ENCODE measurements around the gene UBR7.

UBR7 gene

DNA sequence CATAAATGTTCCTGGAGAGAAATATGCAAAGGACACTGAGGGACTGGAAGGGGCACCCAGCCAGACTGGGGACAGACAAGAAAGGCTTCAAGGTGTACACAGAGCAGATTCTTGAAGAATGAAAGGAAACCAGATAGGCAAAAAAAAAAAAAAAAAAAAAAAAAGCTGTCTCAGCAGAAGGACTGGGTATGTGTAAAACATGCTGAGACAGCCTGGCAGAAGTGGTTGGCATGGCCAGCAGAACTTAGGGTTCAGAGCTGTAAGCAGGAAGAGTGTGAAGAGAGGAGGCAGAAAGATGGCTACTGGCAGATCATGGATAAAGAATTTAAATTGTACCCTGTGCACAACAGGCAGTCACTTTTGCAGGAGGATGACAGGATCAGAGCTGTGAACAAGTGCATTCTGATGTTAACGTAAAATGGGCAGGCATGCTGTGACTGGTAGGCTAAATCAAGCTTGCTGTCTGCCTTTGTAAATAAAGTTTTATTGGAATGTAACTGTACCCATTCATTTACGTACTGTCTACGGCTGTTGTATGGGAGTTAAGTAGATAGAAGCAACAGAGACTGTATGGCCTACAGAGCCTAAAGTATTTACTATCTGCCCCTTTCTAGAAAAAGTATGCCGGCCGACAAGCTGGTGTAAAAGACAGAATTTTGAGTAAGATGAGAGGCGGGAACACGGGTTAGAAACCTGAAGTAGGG lies 42.2 kb downstream of the UBR7 start:
- DNase-seq (ENCODE audit: low read depth in 2 of 2), result no peak

DNA sequence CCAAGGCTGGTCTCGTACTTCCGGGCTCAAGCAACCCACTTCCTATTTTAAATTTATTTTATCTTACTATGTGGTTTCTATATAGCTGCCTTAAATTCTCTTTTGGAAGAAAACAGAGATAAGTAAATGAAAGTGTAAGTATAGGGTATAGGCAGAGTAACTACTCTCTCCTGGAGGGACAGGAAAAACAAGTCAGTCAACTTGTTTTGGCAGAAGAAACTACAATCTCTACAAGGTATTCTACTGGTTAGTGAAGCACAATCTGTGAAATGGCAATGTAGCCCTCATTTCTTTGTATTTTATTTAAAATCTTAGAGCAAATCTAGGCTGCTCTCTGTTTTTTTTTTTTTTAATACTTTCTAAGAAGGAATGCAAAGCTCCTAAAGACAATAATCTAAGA lies 55.4 kb downstream of the UBR7 start:
- no peak for DNase-seq (ENCODE audit: low read depth in 2 of 2)

DNA sequence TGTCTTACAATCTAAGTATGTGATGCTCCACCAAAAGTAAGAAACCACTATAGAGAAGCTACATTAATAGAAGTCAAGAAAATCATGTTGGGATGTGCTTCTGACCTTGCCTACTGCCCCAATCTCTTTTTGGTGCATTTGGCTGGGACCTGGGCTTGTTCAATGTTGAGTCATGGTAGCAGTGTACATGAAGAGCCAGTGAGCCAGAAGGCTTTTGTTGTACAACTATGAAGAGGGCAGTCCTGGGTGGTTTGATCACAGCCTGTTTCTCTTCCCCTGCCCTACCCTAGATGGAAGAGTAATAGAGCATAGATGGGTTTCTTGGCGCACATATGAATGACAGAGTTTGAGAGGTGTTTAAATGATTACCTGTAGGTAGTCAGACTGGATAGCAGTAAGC lies 56.4 kb downstream of the UBR7 start:
- DNase-seq (ENCODE audit: low read depth in 2 of 2), result no peak

DNA sequence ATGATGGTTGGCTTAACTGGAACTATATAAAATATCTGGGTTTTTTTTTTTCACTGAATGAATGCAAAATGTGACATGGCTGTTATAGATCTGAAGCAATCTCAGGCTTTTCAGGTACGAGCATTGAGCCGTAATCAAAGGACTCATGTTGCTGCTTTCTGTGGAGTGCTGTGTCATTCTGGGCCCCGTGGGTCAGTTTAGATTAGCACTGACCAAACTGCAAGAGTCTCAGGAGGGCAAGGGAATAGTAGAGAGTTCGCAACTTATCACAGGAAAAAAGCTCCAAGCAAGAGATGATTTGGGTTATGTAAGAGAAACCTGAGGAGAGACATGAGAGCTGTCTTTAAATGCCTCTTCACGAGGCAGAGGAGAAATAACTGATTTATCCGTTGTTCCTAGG lies 59.1 kb downstream of the UBR7 start:
- DNase-seq (ENCODE audit: low read depth in 2 of 2), result no peak

DNA sequence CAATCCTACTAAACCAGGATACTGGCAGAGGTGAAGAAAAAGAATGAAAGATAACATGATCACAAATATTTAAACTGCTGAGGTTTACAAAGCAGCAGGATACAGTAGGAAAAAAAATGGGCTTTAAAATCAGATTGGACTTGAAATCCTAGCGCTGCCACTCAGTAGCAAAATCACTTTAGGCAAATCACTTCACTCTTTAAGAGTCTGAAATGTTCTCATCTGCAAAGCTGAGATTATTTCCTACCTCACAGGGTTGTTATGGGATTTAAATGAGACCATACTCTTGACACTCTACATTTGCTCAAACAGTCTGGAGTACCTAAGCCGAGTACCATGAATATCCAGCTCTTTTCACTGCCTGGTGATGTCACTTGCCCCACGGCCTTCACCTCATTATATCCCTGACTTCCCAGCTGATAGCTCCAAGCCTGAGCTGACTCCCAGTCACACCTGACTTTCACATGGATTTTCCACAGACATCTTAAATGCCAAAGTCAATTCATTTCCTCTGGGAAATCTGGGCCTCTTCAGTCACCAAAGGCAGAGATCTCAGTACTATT lies 60.2 kb downstream of the UBR7 start:
- DNase-seq (ENCODE audit: low read depth in 2 of 2), result no peak

DNA sequence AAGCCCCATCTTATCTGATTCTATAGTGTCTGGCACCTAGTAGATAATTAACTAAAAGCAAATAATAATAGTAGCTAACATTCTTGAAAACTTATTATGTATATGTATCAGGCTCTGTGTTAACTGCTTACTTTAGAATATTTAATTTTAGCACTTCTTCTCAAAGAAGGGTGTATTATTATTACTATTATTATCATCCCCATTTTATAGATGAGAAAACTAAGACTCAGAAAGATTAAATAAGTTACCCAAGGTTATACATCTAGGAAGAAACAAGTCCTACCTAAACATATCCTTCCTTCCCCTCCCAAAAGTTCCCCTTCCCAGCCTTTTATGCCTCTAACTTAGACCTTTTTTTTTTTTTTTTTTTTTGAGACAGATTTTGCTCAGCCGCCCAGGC lies 61.4 kb downstream of the UBR7 start:
- no peak for DNase-seq (ENCODE audit: low read depth in 2 of 2)

DNA sequence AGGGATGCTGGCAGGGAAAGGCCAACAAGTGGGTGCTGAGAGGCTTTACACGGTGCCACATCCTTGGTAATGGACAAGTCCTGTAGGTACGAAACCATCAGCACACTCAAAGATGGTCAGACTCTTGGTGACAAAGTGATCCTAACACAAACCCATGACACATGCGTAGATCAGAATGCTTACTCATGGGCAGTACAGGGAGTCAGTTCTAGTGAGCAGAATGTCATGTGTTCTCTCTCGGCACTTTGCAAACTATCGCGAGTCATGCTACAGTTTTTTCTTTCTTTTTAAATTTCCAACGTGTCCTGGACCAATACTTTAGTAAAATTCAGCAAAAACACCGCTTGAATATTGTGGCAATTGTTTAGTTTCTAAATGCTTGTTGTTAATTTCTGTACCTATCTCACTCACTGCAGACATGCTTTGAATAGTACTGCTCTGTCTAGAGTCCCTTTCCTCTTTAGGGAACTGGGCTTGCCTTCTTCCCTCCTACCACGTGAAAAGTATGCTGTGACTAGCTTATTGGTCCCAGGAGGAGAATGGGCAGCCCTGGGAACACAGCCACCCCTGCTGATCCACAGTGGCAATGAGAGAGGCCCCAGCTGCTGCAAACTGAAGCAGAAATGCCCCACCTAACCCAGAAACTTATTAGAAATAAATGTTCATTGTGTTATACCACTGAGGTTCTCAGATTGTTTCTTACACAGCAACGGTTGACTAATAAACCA lies 62.4 kb downstream of the UBR7 start:
- DNase-seq (ENCODE audit: low read depth in 2 of 2), result no peak

DNA sequence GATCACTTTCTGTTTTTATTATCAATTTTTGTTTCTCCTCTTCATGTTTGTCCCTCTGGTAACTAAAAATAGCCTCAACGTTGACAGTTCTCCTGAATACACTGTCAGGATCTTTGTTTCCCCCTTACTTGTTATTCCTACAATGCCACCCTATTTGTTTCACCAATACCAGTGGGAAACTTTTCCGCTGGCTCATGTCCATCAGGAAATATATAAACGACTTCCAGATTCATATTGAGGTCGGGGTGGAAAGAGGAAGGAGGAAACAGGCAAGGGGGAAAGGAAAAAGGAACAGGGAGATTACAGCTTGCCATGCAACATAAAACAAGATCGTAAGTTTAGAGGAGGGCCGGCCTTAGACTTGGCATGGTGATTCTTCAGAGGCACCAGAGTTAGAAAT lies 64.1 kb downstream of the UBR7 start:
- DNase-seq (ENCODE audit: low read depth in 2 of 2), result no peak

DNA sequence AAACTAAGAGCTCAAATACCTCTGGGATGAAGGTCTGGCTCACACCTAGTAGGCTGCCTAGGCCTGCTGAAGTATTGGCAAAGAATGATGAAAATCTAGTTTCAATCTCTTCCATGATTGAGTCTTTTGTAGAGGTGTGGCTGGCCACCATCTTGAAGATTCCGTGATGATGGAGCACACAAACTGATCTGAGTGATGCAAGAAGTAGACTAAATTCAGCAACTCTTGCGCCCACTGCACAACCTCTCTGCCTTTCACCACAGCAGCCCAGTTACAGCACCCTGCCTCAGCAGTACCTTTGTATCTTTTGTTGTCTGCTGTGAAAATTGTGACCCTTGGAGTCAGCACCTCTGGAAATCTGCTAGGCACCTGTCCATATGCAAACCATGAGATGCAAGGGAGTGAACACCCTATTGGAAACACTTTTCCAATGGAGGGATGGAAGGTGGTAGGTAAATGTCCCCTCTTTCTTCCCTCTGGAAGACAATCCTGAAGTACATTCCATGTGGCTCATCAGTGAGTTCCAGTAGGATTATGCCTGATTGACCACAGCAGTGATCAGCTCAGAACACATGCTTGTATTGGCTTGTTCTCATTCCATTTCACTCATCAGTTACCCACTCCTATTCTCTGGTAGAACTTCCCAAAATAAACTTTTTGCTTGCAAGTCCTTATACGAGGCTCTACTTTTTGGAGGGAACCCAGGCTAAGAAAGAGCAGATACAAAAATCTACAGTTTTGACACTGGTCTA lies 67.2 kb downstream of the UBR7 start:
- no peak for DNase-seq (ENCODE audit: low read depth in 2 of 2)

DNA sequence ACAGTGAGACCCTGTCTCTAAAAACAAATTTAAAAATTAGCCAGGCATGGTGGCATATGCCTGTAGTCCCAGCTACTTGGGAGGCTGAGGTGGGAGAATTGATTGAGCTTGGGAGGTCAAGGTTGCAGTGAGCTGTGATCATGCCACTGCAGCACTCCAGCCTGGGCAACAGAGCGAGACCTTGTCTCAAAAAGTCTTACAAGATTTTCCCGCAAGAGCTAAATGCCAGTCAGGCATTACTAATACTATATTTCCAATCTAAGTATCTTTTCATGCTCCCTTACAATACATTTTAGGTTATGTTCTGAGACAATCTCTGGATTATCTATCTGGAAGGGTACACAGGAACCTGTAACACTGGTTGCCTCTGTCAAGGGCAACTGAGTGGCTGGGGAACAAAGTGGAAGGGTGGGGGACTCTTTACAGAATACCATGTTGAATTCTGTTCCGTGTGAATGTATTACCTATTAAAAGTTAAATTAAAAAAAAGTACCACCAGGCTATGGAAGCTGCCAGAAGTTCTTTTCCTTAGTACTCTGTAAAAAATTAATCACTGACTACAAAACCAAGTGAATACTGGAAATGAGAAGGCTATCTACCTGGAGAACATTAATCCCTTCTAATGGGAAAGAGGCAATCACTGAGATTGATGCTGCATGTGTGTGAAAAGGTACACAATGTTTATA lies 69.1 kb downstream of the UBR7 start:
- DNase-seq (ENCODE audit: low read depth in 2 of 2), result no peak
